Fibroblast of lung (primary cell): Measurements from ENCODE around the gene RCOR3.

ENCODE experiments used
- CTCF ChIP-seq, 2 donors: IDR thresholded peaks in 1 of 2; conservative IDR thresholded peaks in 1 of 2; 1 replicate in 1 of 2; 2 replicates in 1 of 2; pipeline ENCODE4 v1.5.1; 2011 to 2012; ENCODE audit warnings: low read length in 2 of 2, control low read depth in 1 of 2, inconsistent platforms in 1 of 2, low read depth in 1 of 2, mild to moderate bottlenecking in 1 of 2
- EZH2 ChIP-seq: IDR thresholded peaks from 2 replicates; pipeline ENCODE4 v1.5.1; 2012; ENCODE audit warnings: low read length, control low read depth, mild to moderate bottlenecking; ENCODE audit errors: missing control alignments

- TF ChIP-seq CTCF (conservative IDR thresholded peaks at IDR 0.05 in 1 of 2, IDR thresholded peaks at IDR 0.05 in 1 of 2; ENCODE audit: low read depth in 1 of 2, low read length in 2 of 2) (peak; percentile 90 to 92), EZH2 (no peak)
Observed at GRCh38 chr1:211323156-211324063, 64.2 kb downstream of the RCOR3 start.
